ENCODE data around the gene TCHP. TPM values are rescaled to one million over a fixed set of nuclear protein-coding genes. Genes with fewer than 3 reads are reported as not detected.

The TCHP gene
- total and polyA plus RNA-seq, 2 of the 13 experiments (the other 11 are each of a cell fraction or from before 2014, with no cell fraction given), result 6.7 to 12.2 TPM

- TF ChIP-seq ZNF543 (CRISPR knock-in tag; IDR thresholded peaks at IDR 0.05) (no peak), KDM5B (CRISPR knock-in tag; IDR thresholded peaks at IDR 0.05; ENCODE audit: borderline replicate concordance) (no peak), ZNF343 (CRISPR knock-in tag; IDR thresholded peaks at IDR 0.05) (no peak), ZNF567 (CRISPR knock-in tag; IDR thresholded peaks at IDR 0.05; ENCODE audit: borderline replicate concordance) (no peak), BRD4 (CRISPR knock-in tag; IDR thresholded peaks at IDR 0.05) (no peak), BORCS8-MEF2B (CRISPR knock-in tag; IDR thresholded peaks at IDR 0.05) (0 out of 2 replicates have a peak, but pooled peaks have one; percentile 59), GFI1 (CRISPR knock-in tag; IDR thresholded peaks at IDR 0.05; ENCODE audit: borderline replicate concordance) (peak; percentile 97), ZEB1 (IDR thresholded peaks at IDR 0.05; ENCODE audit: insufficient replicate concordance, low read depth) (peak; percentile 50), SAFB2 (CRISPR knock-in tag; IDR thresholded peaks at IDR 0.05; ENCODE audit: borderline replicate concordance, low read depth) (no peak), ZNF235 (CRISPR knock-in tag; IDR thresholded peaks at IDR 0.05; ENCODE audit: borderline replicate concordance) (0 out of 2 replicates have a peak, but pooled peaks have one; percentile 54), ZNF878 (CRISPR knock-in tag; IDR thresholded peaks at IDR 0.05) (peak; percentile 49; the same call in 1 of the 2 replicates), SMYD3 (CRISPR knock-in tag; IDR thresholded peaks at IDR 0.05) (peak; percentile 72; the same call in 1 of the 2 replicates), ZNF44 (CRISPR knock-in tag; IDR thresholded peaks at IDR 0.05) (no peak), ELF3 (CRISPR knock-in tag; IDR thresholded peaks at IDR 0.05) (peak; percentile 95), ZNF710 (CRISPR knock-in tag; IDR thresholded peaks at IDR 0.05; ENCODE audit: borderline replicate concordance) (no peak), U2AF2 (IDR thresholded peaks at IDR 0.05; ENCODE audit: low read depth, low read length) (no peak), ZBTB20 (CRISPR knock-in tag; IDR thresholded peaks at IDR 0.05; ENCODE audit: borderline replicate concordance, low read depth) (peak; percentile 93), FOSL1 (CRISPR knock-in tag; IDR thresholded peaks at IDR 0.05; ENCODE audit: borderline replicate concordance) (no peak), SP140L (CRISPR knock-in tag; IDR thresholded peaks at IDR 0.05; ENCODE audit: borderline replicate concordance) (0 out of 2 replicates have a peak, but pooled peaks have one; percentile 76), ZNF766 (CRISPR knock-in tag; IDR thresholded peaks at IDR 0.05; ENCODE audit: borderline replicate concordance) (no peak), ZSCAN20 (CRISPR knock-in tag; IDR thresholded peaks at IDR 0.05; ENCODE audit: borderline replicate concordance) (0 out of 2 replicates have a peak, but pooled peaks have one; percentile 55), KAT8 (CRISPR knock-in tag; IDR thresholded peaks at IDR 0.05) (peak; percentile 75), ZNF597 (CRISPR knock-in tag; IDR thresholded peaks at IDR 0.05) (no peak), YY1 (IDR thresholded peaks at IDR 0.05; ENCODE audit: insufficient read depth, insufficient replicate concordance, low read depth, low read length) (no peak), ZNF432 (CRISPR knock-in tag; IDR thresholded peaks at IDR 0.05; ENCODE audit: borderline replicate concordance) (no peak), ZNF580 (CRISPR knock-in tag; IDR thresholded peaks at IDR 0.05; ENCODE audit: borderline replicate concordance, low read depth) (peak; percentile 78; the same call in 1 of the 2 replicates), ONECUT2 (CRISPR knock-in tag; IDR thresholded peaks at IDR 0.05) (no peak), CHD2 (IDR thresholded peaks at IDR 0.05; ENCODE audit: low read depth, low read length) (no peak)
Measured at GRCh38 chr12:109863847-109864712, 36.0 kb upstream of the TCHP start (continued).

All from HepG2 (cell line).